GM06990 (cell line): Measurements from ENCODE around the gene ADCY1.

Experiments
- DNase-seq: peaks from one replicate; pipeline ENCODE4 v3.0.0-alpha.2; 2011; ENCODE audit not compliant: insufficient read length; ENCODE audit errors: extremely low read depth
- H3K27me3 ChIP-seq: replicated peaks from 2 replicates; pipeline ENCODE4 v1.6.0; 2011; ENCODE audit warnings: low read length; ENCODE audit not compliant: control insufficient read depth, insufficient read depth
- H3K36me3 ChIP-seq: 2 replicates; pipeline ENCODE4 v1.5.1; 2011; ENCODE audit warnings: low read length; ENCODE audit not compliant: control insufficient read depth, insufficient read depth
- H3K4me3 ChIP-seq: replicated peaks from 2 replicates; pipeline ENCODE4 v1.5.1; 2011; ENCODE audit warnings: low read depth, mild to moderate bottlenecking, control low read depth, low read length
- CTCF ChIP-seq: IDR thresholded peaks from 2 replicates; pipeline ENCODE4 v1.5.1; 2011; ENCODE audit warnings: low read length, control low read depth, mild to moderate bottlenecking, inconsistent platforms; ENCODE audit not compliant: insufficient read depth, poor library complexity, severe bottlenecking

The ADCY1 gene

GRCh38 chr7:45625714-45626440, 51.7 kb downstream of the ADCY1 start:
- H3K4me3 ChIP-seq, result no peak overlapping the region
- H3K36me3 ChIP-seq, result peaks cover 4% of the 10 kb centered on the region
- TF ChIP-seq CTCF, result no peak
- DNase-seq, result no peak
- H3K27me3 ChIP-seq, result no peaks in the 10 kb centered on the region

GRCh38 chr7:45626441-45627430, 52.6 kb downstream of the ADCY1 start:
- no peak for DNase-seq

GRCh38 chr7:45627691-45628456, 53.7 kb downstream of the ADCY1 start:
- TF ChIP-seq CTCF, result no peak
- H3K36me3 ChIP-seq, result peaks cover 3% of the 10 kb centered on the region
- DNase-seq, result no peak
- no peaks in the 10 kb centered on the region for H3K27me3 ChIP-seq
- no peak overlapping the region for H3K4me3 ChIP-seq

More at GRCh38 chr7:45626441-45627430, 52.6 kb downstream of the ADCY1 start:
- H3K27me3 ChIP-seq, result no peaks in the 10 kb centered on the region
- no peak overlapping the region for H3K4me3 ChIP-seq
- TF ChIP-seq CTCF, result no peak
- peaks cover 4% of the 10 kb centered on the region for H3K36me3 ChIP-seq

- TF ChIP-seq CTCF, result no peak
- no peak overlapping the region for H3K4me3 ChIP-seq
- H3K36me3 ChIP-seq, result peaks cover 1% of the 10 kb centered on the region; the same call in 1 of the 2 replicates
- H3K27me3 ChIP-seq, result no peaks in the 10 kb centered on the region
- no peak for DNase-seq
Observed at GRCh38 chr7:45631569-45631968, 57.4 kb downstream of the ADCY1 start.

GRCh38 chr7:45636733-45637132, 62.6 kb downstream of the ADCY1 start:
- Histone ChIP-seq H3K4me3 (no peak overlapping the region), H3K36me3 (no peaks in the 10 kb centered on the region; the same call in 1 of the 2 replicates), H3K27me3 (no peaks in the 10 kb centered on the region)
- DNase-seq, result no peak
- TF ChIP-seq CTCF, result no peak
